K562 (cell line): Measurements from ENCODE around the gene C11orf52. TPM values are rescaled to one million over a fixed set of nuclear protein-coding genes. Genes with fewer than 3 reads are reported as not detected.

ENCODE experiments used
- BHLHE40 ChIP-seq: IDR thresholded peaks from 2 replicates; pipeline ENCODE4 v1.6.1; 2011; ENCODE audit warnings: low read length, improper control_type of control experiment
- GMEB1 ChIP-seq: fragments of 250-450 bp; sonication (Bioruptor Pico); IDR thresholded peaks from 2 replicates; pipeline ENCODE4 v1.4.0; 2020; ENCODE audit warnings: mild to moderate bottlenecking
- HCFC1 ChIP-seq: IDR thresholded peaks from 2 replicates; pipeline ENCODE4 v1.6.1; 2012; ENCODE audit warnings: low read depth, low read length, improper control_type of control experiment
- HLTF ChIP-seq: fragments of 450-650 bp; IDR thresholded peaks from 2 replicates; pipeline ENCODE4 v1.6.1; 2016
- KDM2B ChIP-seq: fragments of 250-450 bp; sonication (Bioruptor Pico); IDR thresholded peaks from 2 replicates; pipeline ENCODE4 v1.8.0; 2021; ENCODE audit warnings: mild to moderate bottlenecking, moderate library complexity
- MCM5 ChIP-seq: fragments of 450-650 bp; IDR thresholded peaks from 2 replicates; pipeline ENCODE4 v1.6.1; 2016; ENCODE audit warnings: low read depth
- NR1H2 ChIP-seq: sonication (generic); formaldehyde crosslinking; IDR thresholded peaks from 2 replicates; pipeline ENCODE4 v1.4.0; 2020; ENCODE audit warnings: mild to moderate bottlenecking, missing genetic modification reagents
- PHF21A ChIP-seq: fragments of 450-650 bp; IDR thresholded peaks from 2 replicates; pipeline ENCODE4 v1.6.1; 2017; ENCODE audit warnings: low read depth, borderline replicate concordance
- RBM34 ChIP-seq: fragments of 200-400 bp; formaldehyde crosslinking; IDR thresholded peaks from 2 replicates; pipeline ENCODE4 v1.6.1; 2018; ENCODE audit warnings: low read length, borderline replicate concordance; ENCODE audit not compliant: insufficient read depth
- TAF1 ChIP-seq: IDR thresholded peaks from 2 replicates; pipeline ENCODE4 v1.6.1; 2011; ENCODE audit warnings: mild to moderate bottlenecking, low read length, moderate library complexity; ENCODE audit not compliant: insufficient read depth, control insufficient read depth, severe bottlenecking; ENCODE audit errors: extremely low read depth
- TEAD1 ChIP-seq, 2 experiments: fragments of 450-650 bp in 1 of 2; sonication (generic) in 1 of 2; formaldehyde crosslinking; IDR thresholded peaks; 2 replicates each; pipeline versions ENCODE4 v1.4.0 to v1.8.0; 2020 to 2022; ENCODE audit warnings: mild to moderate bottlenecking in 2 of 2, missing genetic modification reagents in 1 of 2
- ZNF217 ChIP-seq: sonication (generic); formaldehyde crosslinking; IDR thresholded peaks from 2 replicates; pipeline ENCODE4 v1.8.0; 2022; ENCODE audit warnings: mild to moderate bottlenecking, missing genetic modification reagents
- ZNF253 ChIP-seq: fragments of 250-450 bp; sonication (Bioruptor Pico); conservative IDR thresholded peaks from 2 replicates; pipeline ENCODE4 v1.6.1; 2021; ENCODE audit warnings: mild to moderate bottlenecking
- ZNF79 ChIP-seq: fragments of 250-450 bp; sonication (Bioruptor Pico); IDR thresholded peaks from 2 replicates; pipeline ENCODE4 v1.4.0; 2020; ENCODE audit warnings: low read depth, mild to moderate bottlenecking, moderate library complexity
- polyA plus RNA-seq, 8 experiments: library from polyadenylated mRNA; depleted of rRNA in 4 of 8; stranded (reverse) in 5 of 8; unstranded in 3 of 8; fragments of >200 nt; fragmentation: Nextera tagmentation in 2 of 8; fragmentation: Illumina TruSeq in 1 of 8; extraction: Ambion mirVana in 2 of 8; extraction: Trizol in 1 of 8; gene quantifications; 2 replicates each; pipeline versions ENCODE4 v1.2.1 to v1.2.3, GENCODE V29; 2011 to 2014; ENCODE audit warnings: inconsistent platforms in 1 of 8, missing spikeins in 1 of 8
- total RNA-seq, 7 experiments: library from RNA; depleted of rRNA in 6 of 7; stranded (reverse); fragments of >200 nt in 6 of 7; fragmentation: Illumina TruSeq in 2 of 7; extraction: Trizol in 2 of 7; gene quantifications; 2 replicates each; pipeline versions ENCODE4 v1.2.1 to v1.2.3, GENCODE V29; 2011 to 2021; ENCODE audit warnings: low replicate concordance in 1 of 7
- TF ChIP-seq, protein P1 (sequence below): fragments of 250-450 bp; sonication (Bioruptor Pico); IDR thresholded peaks from 2 replicates; pipeline ENCODE4 v1.4.0; 2020; ENCODE audit warnings: mild to moderate bottlenecking, moderate library complexity
- TF ChIP-seq, protein P2 (sequence below): sonication (generic); formaldehyde crosslinking; IDR thresholded peaks from 2 replicates; pipeline ENCODE4 v1.8.0; 2022; ENCODE audit warnings: mild to moderate bottlenecking, missing genetic modification reagents
- TF ChIP-seq, protein P3 (sequence below): IDR thresholded peaks from 3 replicates; pipeline ENCODE4 v1.6.1; 2011; ENCODE audit warnings: borderline replicate concordance, mild to moderate bottlenecking, moderate library complexity; ENCODE audit not compliant: insufficient read length; ENCODE audit errors: extremely low read depth
- TF ChIP-seq, protein P4 (sequence below): fragments of 450-650 bp; IDR thresholded peaks from 2 replicates; pipeline ENCODE4 v1.6.1; 2016

The C11orf52 gene
- total and polyA plus RNA-seq, 9 of the 15 experiments (the other 6 are each of a cell fraction or from before 2014, with no cell fraction given): 0.29 to 2.9 (median 1.0) TPM

- TF ChIP-seq, protein P1, sequence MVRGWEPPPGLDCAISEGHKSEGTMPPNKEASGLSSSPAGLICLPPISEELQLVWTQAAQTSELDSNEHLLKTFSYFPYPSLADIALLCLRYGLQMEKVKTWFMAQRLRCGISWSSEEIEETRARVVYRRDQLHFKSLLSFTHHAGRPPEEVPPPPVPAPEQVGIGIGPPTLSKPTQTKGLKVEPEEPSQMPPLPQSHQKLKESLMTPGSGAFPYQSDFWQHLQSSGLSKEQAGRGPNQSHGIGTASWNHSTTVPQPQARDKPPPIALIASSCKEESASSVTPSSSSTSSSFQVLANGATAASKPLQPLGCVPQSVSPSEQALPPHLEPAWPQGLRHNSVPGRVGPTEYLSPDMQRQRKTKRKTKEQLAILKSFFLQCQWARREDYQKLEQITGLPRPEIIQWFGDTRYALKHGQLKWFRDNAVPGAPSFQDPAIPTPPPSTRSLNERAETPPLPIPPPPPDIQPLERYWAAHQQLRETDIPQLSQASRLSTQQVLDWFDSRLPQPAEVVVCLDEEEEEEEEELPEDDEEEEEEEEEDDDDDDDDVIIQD (CRISPR knock-in tag): 0 out of 2 replicates have a peak, but pooled peaks have one; percentile 62
- no peak for TF ChIP-seq NR1H2
- TF ChIP-seq BHLHE40: no peak
- no peak for TF ChIP-seq HCFC1
- TF ChIP-seq ZNF253: no peak
- no peak for TF ChIP-seq RBM34
- TF ChIP-seq, protein P2, sequence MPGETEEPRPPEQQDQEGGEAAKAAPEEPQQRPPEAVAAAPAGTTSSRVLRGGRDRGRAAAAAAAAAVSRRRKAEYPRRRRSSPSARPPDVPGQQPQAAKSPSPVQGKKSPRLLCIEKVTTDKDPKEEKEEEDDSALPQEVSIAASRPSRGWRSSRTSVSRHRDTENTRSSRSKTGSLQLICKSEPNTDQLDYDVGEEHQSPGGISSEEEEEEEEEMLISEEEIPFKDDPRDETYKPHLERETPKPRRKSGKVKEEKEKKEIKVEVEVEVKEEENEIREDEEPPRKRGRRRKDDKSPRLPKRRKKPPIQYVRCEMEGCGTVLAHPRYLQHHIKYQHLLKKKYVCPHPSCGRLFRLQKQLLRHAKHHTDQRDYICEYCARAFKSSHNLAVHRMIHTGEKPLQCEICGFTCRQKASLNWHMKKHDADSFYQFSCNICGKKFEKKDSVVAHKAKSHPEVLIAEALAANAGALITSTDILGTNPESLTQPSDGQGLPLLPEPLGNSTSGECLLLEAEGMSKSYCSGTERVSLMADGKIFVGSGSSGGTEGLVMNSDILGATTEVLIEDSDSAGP: no peak
- TF ChIP-seq KDM2B (CRISPR knock-in tag): 0 out of 2 replicates have a peak, but pooled peaks have one; percentile 36
- TF ChIP-seq, protein P3, sequence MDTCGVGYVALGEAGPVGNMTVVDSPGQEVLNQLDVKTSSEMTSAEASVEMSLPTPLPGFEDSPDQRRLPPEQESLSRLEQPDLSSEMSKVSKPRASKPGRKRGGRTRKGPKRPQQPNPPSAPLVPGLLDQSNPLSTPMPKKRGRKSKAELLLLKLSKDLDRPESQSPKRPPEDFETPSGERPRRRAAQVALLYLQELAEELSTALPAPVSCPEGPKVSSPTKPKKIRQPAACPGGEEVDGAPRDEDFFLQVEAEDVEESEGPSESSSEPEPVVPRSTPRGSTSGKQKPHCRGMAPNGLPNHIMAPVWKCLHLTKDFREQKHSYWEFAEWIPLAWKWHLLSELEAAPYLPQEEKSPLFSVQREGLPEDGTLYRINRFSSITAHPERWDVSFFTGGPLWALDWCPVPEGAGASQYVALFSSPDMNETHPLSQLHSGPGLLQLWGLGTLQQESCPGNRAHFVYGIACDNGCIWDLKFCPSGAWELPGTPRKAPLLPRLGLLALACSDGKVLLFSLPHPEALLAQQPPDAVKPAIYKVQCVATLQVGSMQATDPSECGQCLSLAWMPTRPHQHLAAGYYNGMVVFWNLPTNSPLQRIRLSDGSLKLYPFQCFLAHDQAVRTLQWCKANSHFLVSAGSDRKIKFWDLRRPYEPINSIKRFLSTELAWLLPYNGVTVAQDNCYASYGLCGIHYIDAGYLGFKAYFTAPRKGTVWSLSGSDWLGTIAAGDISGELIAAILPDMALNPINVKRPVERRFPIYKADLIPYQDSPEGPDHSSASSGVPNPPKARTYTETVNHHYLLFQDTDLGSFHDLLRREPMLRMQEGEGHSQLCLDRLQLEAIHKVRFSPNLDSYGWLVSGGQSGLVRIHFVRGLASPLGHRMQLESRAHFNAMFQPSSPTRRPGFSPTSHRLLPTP: no peak
- TF ChIP-seq HLTF: no peak
- TF ChIP-seq ZNF217: no peak
- no peak for TF ChIP-seq PHF21A
- TF ChIP-seq, protein P4, sequence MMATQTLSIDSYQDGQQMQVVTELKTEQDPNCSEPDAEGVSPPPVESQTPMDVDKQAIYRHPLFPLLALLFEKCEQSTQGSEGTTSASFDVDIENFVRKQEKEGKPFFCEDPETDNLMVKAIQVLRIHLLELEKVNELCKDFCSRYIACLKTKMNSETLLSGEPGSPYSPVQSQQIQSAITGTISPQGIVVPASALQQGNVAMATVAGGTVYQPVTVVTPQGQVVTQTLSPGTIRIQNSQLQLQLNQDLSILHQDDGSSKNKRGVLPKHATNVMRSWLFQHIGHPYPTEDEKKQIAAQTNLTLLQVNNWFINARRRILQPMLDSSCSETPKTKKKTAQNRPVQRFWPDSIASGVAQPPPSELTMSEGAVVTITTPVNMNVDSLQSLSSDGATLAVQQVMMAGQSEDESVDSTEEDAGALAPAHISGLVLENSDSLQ: no peak
- no peak for TF ChIP-seq ZNF79 (CRISPR knock-in tag)
- peak; percentile 44 to 54; a peak in 2 of 4 replicates for TF ChIP-seq TEAD1 (CRISPR knock-in tag; IDR thresholded peaks at IDR 0.05)
- peak; percentile 66 for TF ChIP-seq TAF1
- TF ChIP-seq MCM5: no peak
- TF ChIP-seq GMEB1 (CRISPR knock-in tag): 0 out of 2 replicates have a peak, but pooled peaks have one; percentile 25
These were observed 8.0 kb downstream of the C11orf52 start (continued) for GRCh38 chr11:111926505-111927391.
